HL-60 (cell line): ENCODE results near the gene OR10V1.

Source experiments
- DNase-seq, 2 experiments: peaks; one replicate each; pipeline ENCODE4 v3.0.0-alpha.2; 2010 to 2020; ENCODE audit warnings: low read depth in 1 of 2, low spot score in 1 of 2
- H3K27ac ChIP-seq: fragments of 250-450 bp; sonication (Bioruptor Pico); replicated peaks from 2 replicates; pipeline ENCODE4 v1.5.1; 2020; ENCODE audit warnings: mild to moderate bottlenecking, moderate library complexity
- H3K27me3 ChIP-seq: fragments of 250-450 bp; sonication (Bioruptor Pico); 2 replicates; pipeline ENCODE4 v1.5.1; 2021; ENCODE audit warnings: mild to moderate bottlenecking, moderate library complexity; ENCODE audit not compliant: insufficient read depth, poor library complexity, severe bottlenecking
- H3K4me3 ChIP-seq: replicated peaks from 2 replicates; pipeline ENCODE4 v1.5.1; 2011; ENCODE audit warnings: mild to moderate bottlenecking, control low read depth, low read length; ENCODE audit not compliant: insufficient read depth
- CTCF ChIP-seq: IDR thresholded peaks from one replicate; pipeline ENCODE4 v1.5.1; 2011; ENCODE audit warnings: low read length, control low read depth, inconsistent platforms; ENCODE audit not compliant: insufficient read depth
- GABPA ChIP-seq: IDR thresholded peaks from 2 replicates; pipeline ENCODE4 v1.6.1; 2012; ENCODE audit warnings: low read depth
- POLR2AphosphoS5 ChIP-seq: IDR thresholded peaks from 2 replicates; pipeline ENCODE4 v1.6.1; 2012; ENCODE audit warnings: low read depth
- REST ChIP-seq: IDR thresholded peaks from 2 replicates; pipeline ENCODE4 v1.6.1; 2012; ENCODE audit warnings: low read depth; ENCODE audit not compliant: insufficient replicate concordance
- SPI1 ChIP-seq: IDR thresholded peaks from 2 replicates; pipeline ENCODE4 v1.6.1; 2012; ENCODE audit warnings: low read depth, mild to moderate bottlenecking, borderline replicate concordance

OR10V1 gene

GRCh38 chr11:59679347-59679746, 34.3 kb downstream of the OR10V1 start:
- TF ChIP-seq REST: no peak
- TF ChIP-seq POLR2AphosphoS5: no peak
- Histone ChIP-seq H3K27me3 (no peaks in the 10 kb centered on the region), H3K27ac (no peak overlapping the region), H3K4me3 (no peak overlapping the region)
- no peak for DNase-seq

- Histone ChIP-seq H3K27me3 (no peaks in the 10 kb centered on the region), H3K27ac (no peak overlapping the region), H3K4me3 (no peak overlapping the region)
- TF ChIP-seq CTCF: no peak
- TF ChIP-seq POLR2AphosphoS5: no peak
- no peak for TF ChIP-seq SPI1
- TF ChIP-seq GABPA: no peak
- no peak for TF ChIP-seq REST
- DNase-seq: no peak
These were observed 34.9 kb downstream of the OR10V1 start for GRCh38 chr11:59678813-59679165.

GRCh38 chr11:59678118-59678812, 35.4 kb downstream of the OR10V1 start:
- no peaks in the 10 kb centered on the region for H3K27me3 ChIP-seq
- no peak overlapping the region for H3K4me3 ChIP-seq
- H3K27ac ChIP-seq: no peak overlapping the region
- TF ChIP-seq GABPA (no peak), REST (no peak), CTCF (no peak), SPI1 (no peak), POLR2AphosphoS5 (no peak)
- no peak for DNase-seq
